HG03432 (cell line): ENCODE measurements around the gene RICTOR.

ENCODE experiments used
- ATAC-seq: cut with Tn5 transposase; IDR thresholded peaks from one replicate; pipeline ENCODE4 v1.9.1; 2021; ENCODE audit warnings: mild to moderate bottlenecking, moderate library complexity; ENCODE audit not compliant: unreplicated experiment

The RICTOR gene

DNA sequence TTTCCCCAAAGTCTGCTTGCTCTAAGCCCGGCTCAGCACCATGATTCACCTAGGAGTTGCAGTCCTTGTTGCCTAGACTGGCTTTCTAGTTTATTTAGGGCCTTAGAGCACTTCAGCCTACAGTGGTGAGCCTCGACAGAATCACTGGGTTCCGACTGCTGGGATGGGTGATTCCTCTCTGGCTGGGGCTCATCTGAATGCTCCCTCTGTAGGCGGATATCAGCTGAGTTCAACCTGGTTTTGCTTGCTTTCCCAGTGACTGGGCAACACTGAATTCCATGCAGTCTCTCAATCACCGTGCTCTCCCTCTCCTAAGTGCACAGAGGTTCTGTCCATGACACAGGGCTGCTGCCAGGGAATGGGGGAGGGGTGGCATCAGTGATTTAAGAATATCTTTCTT, 174.3 kb downstream of the RICTOR start:
- no peak for ATAC-seq

DNA sequence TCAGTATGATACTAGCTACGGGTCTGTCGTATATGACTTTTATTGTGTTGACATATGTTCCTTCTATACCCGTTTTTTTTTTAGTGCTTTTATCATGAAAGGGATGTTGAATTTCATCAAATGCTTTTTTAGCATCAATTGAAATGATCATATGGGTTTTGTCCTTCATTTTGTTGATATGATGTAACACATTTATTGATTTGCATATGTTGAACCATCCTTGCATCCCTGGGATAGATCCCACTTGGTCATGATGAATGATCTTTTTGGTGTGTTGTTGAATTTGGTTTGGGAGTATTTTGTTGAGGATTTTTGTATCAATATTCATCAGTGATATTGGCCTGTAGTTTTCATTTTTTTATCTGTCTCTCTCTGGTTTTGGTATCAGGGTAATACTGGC, 177.4 kb downstream of the RICTOR start:
- no peak for ATAC-seq

DNA sequence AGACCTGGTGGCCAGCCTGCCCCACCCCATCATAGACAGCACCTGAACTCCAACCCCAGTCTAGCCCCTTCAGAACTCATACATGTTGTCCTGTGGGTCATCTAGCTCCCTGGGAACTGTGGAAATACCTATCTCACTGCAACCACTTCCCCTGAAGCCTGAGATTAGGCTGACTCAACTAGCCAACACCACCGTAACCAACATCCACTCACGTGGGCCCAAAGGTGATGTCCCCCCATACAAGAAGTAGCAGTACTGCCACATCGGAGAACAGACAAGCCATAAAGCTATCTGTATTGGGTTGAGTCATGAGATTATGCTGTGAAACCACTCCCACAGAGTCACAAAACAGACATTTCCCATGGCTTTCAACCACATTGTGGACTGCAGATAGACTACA, 181.8 kb downstream of the RICTOR start:
- no peak for ATAC-seq

DNA sequence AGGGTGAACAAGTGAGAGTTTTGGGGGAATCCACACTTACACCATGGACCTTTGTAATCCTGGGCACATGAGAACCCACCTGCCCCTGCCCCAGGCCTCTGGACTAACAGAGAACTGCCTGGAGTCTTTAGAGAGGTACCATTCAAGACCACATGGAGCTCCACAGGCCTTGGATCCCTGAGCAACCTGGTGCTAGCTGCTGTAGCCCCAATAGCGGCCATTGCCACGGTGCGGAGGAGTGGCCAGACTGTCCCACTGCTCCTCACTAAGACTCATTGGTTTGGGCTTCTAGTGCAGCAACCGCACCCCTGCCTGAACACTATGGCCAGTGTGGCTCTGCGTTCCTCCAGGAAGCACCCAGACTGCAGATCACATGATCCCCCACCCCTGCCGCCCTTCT, 182.6 kb downstream of the RICTOR start:
- no peak for ATAC-seq

DNA sequence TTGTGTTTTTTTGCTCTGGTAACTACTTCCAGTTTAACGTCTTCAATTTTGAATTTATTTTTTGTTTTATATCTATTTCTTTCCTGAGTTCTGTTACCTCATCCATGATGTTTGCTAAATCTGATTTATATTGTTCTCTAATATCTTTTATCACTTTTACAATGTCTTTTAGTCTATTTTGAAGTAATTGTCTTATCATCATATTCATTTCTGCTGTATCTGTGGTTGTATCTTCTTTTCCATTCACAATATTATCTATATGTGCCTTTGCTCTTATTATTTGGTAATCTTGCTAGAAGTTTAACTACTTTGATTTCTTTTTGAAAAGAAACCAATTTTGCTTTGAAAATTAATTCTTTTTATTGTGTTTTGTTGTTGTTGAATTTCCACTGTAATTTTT, 184.8 kb downstream of the RICTOR start:
- ATAC-seq = no peak

DNA sequence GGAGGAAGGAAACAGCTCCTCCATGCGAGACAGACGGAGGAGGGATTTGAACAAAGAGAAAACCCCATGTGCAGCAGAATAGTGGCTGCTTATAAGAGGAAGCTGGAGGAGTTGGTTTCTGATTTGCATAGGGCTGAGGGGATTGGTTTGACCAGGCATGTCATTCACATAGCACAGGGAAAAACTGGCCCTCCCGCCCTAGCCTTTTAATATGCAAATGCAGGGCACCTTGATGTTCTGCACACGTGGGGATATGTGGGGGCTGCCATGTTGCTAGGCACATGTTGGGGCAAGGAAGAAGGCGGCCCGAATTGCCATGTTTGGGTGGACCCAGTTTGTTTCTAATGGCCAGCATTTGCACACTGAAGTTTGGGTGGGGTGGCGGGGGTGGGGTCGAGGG, 186.2 kb downstream of the RICTOR start:
- ATAC-seq = no peak
